HG02798 (cell line): Measurements from ENCODE around the gene TEX261.
A peak's percentile ranks its signal among the peaks of the same experiment; 100 is the strongest.

Experiments
- ATAC-seq: cut with Tn5 transposase; IDR thresholded peaks from one replicate; pipeline ENCODE4 v1.9.1; 2021; ENCODE audit warnings: mild to moderate bottlenecking; ENCODE audit not compliant: unreplicated experiment, poor library complexity

The TEX261 gene

DNA sequence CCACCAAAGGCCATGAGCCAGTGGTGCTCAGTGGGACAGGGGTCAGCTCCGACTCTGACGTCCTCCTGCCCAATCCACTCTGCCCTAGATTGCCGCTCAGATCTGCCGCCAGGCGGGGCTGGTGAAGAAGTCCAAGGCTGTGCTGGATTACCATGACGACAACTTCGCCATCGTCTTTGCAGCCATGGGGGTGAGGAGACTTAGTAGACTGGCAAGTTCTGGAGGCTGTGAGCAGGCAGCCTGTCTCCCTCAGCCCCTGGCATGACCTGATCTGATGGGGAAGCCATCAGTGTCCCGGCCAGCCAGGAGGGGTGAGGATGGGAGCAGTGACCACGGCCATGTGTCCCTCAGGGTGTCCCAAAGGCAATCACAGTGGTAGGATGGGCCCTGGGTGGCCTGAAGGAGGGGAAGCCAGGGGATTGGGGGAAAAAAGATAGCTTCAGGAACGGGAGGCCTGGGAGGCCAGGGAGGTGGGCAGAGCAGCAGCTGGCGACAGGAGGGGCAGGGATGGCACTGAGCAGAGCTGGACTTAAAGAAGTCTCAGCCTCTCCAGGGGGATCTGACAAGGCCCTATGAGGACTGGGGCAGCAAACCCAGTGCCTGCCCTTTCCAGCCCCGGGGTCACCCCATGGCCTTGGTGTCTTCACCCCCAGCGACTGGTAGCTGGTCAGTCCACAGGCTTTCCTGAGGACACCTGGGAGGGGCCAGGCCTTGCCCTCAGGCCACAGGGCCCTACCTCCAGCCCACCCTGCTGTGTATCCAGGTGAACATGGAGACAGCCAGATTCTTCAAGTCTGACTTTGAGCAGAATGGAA lies 33.6 kb downstream of the TEX261 start:
- no peak for ATAC-seq

DNA sequence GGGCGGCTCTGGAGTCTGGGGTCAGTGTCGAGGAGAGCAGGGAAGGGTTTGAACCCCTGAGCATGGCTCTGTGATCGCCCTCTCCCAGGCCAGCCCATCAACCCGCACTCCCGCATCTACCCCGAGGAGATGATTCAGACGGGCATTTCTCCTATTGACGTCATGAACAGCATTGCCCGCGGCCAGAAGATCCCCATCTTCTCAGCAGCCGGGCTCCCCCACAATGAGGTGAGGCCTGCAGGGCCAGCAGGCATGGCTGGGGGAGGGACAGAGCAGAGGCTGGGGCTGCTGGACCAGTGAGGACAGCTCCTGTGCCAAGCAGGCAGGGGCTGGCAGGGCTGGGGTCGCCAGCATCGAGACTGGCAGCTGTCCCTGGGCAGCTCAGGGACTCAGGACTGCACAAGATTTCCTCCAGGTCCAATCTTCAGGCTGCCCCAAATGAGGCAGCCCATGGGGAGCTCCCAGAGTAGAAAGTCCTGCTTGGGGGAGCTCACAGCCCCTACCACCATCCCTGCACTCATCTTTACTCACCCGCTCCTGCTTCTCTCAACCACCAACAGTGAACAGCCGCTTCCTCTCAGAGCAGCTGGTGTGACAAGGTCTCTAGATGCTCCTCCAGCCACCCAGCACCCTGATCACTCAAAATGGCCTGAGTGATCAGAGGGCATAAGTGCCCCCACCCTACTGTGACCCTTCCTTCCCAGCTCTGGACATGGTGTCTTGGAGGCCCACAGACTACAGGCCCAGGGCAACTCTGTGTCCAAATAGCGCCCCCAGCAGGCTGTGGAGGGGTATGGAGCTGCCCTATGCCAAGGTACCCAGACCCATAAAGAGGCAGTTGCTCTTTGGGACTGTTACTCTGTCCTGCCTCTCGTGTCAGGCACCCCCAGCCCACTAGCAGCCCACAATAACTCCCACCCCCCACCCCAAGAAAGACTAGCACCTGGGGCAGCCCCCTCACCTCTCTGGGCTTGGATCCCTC lies 34.5 kb downstream of the TEX261 start:
- no peak for ATAC-seq

DNA sequence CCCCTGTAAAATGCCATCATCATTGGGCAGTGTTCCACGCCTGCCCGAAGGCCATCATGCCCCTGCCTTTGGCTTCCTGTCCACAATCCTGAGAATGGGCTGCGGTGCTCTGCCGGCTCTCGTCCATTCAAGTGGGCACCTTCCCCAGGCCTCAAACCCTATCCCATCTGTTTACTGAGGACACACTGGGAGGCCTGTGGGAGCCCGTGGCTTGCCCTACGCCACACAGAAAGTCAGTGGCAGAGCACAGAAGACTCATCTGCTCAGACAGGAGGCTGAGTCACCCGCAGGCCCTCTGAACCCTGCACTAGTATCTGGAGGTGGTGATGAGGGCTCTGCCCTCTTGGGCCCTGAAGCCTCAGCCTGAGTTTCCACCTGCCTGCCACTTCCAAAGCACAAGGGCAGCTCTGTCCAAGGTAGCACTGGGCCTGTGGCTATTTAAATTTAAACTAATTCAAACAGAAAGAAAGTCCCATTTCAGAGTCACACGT lies 35.4 kb downstream of the TEX261 start:
- ATAC-seq = no peak

DNA sequence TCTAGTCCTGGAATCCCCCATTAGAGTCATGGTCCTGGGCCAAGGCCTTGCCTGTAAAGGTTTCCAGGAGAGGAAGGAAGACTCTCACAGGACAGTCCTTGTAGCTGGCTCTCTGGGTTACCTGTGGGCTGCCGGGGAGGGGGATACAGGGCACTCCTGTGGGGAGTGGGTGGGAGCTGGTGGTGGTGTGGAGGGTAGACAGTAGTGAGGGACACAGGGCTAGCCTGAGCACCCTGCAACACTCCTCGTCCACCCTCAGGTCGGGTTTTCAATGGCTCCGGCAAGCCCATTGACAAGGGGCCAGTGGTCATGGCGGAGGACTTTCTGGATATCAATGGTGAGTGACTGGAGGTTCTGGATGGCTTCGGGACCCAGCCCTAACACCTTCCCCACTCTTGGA lies 35.9 kb downstream of the TEX261 start:
- no peak for ATAC-seq

DNA sequence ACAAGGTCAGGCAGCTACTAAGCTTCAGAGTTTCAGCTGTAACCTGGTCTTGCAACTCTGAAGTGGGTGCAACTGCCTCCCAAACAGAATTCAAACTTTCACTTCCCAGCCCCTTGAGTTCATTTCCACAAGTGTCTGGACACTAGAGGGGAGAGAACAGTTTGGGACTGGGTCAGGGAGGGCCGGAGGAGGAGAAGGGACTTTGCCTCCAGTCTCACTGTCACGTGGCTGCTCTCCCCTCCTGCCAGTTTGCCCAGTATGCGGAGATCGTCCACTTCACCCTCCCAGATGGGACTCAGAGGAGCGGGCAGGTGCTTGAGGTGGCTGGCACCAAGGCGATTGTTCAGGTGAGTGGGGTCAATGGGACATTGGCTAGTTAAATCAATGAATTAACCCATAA lies 36.9 kb downstream of the TEX261 start:
- no peak for ATAC-seq

DNA sequence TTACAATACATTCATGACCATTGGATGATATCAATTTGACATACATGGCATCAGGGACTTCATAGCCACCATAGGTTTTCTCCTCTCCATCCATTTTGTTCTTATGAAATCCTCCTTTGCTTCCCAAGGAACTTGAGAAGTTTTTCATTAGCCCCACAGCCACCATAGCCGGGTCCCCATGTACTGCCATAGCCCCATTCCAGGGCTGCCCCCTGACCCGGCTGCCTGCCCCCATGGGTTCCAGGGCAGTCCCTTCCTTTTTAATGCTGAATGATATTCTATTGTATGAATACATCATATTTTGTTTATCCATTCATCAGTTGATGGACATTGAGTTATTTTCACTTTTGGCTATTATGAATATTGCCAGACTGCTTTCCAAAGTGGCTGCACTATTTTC lies 38.5 kb downstream of the TEX261 start:
- ATAC-seq = no peak

DNA sequence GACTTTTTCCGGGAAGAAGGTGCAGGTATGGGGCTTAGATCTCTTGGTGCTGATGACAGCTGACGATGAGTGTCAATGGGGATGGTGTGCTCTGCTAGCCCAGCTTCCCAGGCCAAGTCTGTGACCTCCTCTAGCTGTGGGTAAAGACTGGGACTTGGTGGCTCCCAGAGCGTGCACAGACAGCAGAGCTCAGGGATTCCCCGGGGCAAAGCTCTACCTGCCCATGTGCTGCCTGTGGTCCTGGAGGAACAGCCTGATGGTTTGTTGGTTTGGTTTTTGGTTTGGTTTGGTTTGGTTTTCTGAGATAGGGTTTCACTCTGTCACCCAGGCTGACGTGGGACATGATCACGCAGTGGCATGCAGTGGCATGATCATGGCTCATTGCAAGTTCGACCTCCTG lies 39.8 kb downstream of the TEX261 start:
- ATAC-seq = no peak

DNA sequence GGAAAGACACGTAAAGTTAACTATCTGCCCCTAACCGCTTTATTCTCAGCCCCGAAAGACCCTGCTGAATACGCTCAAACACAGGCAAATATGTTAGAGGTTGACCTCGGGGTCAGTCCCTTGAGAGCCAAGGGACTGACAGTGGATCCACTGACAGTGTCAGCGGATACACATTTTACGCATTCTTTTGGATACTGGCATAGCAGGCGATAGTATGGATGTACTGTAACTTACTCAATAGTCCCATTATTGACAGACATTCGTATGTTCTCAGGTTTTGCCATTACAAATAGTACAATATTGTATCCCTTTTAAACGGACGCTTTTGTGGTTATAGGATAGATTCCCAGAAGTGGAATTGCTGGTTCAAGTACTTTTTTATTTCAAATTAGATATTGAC lies 45.6 kb downstream of the TEX261 start:
- no peak for ATAC-seq

DNA sequence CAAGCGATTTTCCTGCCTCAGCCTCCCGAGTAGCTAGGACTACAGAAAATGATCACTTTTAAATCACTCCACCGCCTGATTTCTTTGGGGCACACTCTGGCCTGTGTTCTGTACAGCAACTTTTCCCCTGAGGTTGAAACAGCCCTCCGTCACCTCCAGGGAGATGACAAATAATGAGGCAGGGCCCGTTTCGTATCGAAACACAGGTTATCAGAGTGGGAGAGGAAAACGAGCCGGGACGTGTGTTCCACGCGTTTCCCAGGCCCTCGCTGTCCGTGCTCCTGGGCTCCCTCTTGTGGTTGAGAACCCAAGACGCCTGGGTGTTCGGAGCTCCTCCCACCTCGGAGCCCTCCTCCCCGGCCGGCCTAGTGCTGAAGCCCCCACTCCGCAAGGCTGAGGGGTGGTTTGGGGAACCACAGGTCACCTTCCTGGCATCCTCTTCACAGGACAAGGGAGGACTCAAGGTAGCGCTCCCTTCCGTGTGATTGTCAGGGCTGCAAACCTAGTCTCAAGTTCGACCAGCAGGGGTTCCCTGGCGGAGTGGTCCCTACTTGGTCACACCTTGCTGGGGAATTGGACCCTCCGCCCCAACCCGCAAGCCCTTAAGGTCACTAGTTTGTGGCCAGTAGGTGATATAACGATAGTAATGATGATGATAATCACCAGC lies 46.2 kb downstream of the TEX261 start:
- ATAC-seq = peak; percentile 92

DNA sequence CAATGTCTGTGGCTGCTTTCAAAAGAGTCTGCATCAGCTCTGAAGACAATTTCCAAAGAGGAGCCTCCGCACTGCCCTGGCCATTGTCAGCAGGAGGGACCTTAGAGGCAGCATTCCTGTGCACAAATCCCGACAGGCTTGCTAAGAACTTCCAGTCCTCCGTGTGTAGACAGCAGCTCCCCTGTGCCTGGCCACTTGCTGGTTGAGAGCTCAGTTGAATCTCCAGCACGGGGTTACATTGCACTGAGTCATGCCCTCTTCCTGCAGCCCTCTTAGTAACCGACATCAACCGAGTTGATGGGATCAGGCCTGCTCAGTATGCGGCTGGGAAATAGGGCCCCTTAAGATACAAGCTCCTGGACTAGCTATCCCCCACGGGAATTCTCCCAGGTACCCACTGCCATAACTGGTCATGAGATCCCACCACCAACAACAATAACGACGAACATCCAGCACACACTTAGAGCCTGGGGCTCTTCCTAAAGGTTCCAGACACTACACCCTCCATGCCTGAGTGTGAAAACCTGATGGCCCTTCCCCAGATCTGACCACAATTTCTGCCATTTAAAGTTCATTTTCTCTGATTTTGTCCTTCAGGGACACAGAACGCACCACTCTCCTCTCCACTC lies 47.0 kb downstream of the TEX261 start:
- no peak for ATAC-seq

DNA sequence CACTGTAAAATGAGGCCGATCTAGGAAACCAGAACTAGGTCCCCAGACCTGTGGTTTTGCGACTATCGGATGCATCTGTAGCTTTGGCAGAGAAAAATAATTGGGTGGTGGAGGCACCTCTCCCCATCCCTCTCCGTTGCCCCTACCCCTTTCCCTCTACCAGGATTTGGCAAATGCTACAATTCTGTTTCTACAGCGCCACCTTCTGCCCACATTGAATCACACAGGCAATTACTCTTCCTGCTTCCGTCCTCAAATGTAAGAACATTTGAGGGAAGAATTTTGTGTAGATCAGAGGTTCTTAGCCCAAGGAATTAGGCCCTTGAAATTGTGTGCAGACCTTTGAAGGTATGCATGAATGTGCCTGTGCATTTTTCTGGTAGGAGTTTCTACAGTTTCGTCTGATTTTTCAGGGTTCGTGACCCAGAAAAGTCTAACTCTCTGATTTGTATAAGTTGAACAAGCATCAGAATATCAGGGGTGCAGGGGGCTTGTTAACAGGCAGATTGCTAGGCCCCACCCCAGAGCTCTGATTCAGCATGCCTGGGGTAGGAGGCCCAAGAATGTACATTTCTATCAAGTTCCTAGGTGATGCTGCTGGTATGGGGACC lies 47.7 kb downstream of the TEX261 start:
- no peak for ATAC-seq

DNA sequence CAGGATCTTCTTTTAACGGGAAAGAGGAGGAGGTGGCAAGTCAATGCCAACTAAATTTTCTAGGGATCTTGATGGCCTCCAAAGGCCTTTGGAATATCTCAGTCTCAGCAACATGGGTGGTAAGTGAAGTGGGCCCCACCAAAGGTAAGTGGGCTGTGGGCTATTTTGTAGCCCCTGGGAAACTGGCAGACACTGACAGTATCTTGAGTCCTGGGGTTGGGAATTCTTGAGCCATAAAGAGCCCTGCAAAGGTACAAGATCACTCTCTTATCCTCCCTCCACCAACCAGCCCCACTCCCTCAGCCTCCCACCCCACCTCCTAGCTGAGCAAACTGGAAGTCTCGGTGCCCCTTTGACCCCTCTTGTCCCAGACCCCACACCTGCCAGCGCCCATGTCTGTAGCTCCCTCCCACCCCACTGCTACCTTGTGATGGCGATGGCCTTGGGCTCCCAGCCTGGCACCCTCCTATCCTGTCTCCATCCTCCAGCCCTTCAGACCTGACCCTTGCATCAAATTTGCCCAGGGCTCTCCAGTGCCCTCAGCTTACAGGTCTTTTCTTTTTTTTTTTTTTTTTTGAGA lies 50.5 kb downstream of the TEX261 start:
- ATAC-seq = no peak

DNA sequence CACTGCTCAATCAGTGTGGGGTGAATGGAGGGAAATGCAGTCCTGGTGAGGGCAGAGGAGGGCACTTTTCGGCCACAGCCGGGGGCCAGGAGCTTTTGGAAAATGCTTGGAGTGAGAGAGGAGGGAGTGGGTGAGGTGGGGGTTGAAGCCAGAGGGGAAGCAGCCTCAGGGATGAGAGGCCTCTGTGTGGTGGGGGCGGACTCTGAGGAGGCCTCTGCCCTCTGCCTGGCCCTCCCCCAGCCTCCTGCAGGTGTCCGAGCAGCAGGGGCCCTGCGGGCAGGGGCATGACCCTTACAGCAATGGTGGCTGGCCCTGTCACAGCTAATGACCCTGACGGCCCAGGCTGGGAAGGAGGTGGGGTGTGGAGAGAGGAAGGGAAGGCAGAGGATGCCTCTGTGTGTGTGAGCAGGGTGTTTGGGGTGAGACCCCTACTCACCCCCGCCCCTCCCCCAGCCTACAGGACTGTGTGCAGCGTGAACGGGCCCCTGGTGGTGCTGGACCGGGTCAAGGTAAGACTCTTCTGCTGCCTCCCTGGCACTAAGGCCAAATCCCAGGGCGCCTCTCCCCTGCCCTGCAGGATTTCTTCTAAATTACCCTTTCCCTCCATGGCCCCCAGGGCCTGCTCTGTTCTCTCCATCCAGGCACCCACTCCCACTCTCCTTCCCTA lies 51.3 kb downstream of the TEX261 start:
- no peak for ATAC-seq

DNA sequence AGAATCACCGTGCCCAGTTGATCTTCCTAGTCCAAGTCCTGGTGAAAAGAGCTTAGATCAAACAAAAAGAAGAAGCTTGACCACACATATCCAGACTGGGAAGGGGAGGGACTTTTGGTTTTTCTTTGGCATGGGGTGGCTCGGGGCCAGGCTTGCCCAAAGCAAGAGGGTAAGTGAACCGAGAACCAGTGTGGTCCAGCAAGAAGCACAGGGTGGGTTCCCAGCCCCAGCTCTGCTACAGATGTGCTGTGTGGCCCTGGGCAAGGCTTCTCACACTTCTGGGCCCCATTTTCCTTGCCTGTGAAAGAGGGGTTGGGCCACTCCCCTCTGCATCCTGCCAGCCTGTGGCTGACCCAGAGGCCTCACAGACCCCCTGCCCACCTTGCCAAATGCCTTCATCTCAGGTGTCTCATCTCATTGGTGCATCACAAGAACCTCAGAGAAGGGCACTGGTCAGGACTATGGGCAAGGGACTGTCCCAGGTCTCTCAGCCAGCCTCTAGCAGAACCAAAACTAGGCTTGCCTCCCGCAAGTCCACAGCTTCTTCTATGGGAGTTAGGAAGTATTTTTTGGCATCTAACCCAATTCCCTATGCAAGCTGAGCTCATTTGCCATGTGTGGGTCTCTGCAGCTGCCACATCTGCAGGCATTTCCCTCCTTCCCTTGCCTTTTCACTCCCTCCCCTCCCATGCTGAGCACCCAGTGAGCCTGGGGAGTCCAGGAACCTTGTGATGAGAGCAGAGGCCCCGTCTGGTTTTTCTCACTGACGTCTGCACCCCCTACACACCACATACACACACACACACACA lies 52.1 kb downstream of the TEX261 start:
- ATAC-seq = no peak

DNA sequence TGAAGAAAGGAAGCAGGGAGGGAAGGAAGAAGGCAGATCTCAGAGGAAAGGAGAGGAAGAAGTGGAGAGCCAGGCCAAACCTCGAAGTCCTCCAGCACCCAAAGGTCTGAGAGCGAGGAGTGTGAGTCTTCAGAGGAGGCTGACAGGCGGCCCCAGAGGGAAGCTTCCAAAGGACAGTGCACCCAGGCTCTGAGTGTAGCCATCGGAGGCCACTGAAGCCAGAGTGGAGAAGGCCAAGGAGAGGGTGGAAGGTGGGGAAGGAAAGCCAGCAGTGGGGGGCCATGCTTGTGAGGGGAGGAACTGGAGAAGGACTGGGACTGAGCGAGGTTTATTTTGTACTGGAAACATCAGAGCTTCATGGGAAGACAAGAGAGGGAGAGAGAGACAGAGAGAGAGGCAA lies 53.0 kb downstream of the TEX261 start:
- no peak for ATAC-seq

DNA sequence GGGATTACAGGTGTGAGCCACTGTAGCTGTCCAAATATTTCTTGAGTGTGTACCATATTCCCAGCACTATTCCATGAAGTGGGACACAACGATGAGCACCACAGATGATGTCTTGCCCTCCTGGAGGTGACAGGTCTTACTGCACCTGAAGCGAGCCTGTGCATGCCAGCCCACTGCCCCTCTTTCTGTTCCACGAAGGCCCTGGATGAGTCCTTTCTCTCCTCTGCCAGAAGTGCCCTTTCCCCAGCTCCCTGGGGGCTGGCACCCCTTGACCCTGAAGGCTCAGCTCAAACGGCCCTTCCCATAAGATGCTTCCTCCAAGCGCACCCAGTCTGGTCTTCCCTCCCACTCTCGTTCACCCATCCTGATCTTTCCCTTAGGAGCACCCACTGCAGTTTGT lies 53.5 kb downstream of the TEX261 start:
- ATAC-seq = no peak

DNA sequence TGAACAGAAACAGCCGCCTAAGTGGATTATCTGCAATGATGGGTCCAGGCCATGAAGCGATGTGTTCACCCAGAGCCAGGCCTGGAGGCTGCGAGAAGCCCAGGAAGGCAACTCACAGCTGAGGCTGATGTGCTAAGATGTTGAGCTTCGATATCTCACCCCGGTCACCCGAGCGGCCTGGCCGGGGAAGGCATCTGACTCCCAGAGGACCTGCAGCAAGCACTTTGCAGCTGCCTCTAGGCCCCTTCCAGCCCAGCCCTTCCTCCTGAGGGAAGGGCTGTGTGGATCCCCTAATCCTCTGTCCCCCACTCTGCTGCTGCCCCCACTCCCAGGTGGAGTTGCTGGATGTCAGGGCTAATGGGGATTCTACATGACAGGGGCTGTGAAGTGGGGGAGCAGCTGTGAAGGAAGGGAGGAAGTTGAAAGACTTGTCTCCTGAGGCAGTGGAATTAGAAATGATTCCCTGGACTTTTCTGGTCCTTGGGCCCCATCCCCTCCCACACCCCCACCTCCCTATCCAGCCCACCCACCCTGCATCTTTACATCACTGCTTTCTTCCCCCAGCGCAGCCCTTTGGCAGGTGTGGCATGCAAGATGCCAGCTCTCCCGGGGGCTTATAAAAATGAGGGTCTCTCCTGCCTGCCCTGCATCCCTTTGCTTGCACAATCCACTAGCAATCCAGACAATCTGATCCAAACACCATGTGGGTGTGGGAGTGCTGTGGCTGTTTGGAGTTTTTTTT lies 54.7 kb downstream of the TEX261 start:
- no peak for ATAC-seq
